Measurements from ENCODE around the gene IL16. TPM values are rescaled to one million over a fixed set of nuclear protein-coding genes. Genes with fewer than 3 reads are reported as not detected.

Gene IL16
- total RNA-seq = 10 to 100 TPM; 11.1 to 17.1 TPM

DNA sequence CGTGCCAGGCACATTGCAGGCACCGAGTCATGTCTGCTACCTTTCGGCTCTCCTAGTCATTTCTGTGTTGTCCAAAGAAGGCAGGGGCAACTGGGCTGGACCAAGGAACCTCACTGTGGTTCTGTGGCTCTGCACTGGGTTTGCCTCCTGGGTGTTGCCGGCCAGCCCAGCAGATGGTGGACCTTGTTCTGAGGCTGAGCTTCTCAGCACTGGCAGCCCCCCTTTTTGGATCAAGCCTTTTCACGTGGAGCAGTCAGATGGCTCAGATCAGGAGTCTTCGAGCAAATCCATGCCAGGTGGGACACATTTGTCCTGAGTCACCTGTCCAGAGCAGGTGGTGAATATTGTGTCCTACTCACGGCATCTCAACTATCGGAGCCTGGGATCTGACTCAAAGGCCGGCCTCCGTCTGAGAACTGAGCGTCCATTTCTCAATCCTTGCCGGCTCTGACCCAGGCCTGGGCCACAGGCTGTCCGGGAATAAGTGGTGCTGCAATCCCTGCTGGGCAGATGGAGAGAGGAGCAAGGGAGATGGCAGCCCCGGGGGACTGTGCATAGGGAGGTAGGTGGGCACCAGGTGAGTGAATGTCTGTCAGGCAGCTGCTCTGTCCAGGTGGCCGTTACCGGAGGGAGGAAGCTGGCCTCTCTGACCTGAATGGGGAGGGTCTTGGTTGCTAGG lies at the start of gene IL16:
Gene IL16 (plus strand): TSS at position 304 of the 679 bp plus-strand sequence. CDS start 28,521 bp downstream, outside the sequence.
- no peak within 1 kb of the TSS for H3K27ac ChIP-seq
- no peaks in the 10 kb centered on the region for H3K9me3 ChIP-seq
- no peak for ATAC-seq (ENCODE audit: insufficient number of reproducible peaks, low FRiP score, low read depth)
- no peak for DNase-seq (ENCODE audit: low spot score)
- H3K4me1 ChIP-seq (ENCODE audit: control insufficient read depth in 1 of 2, low read depth in 2 of 2) = no peaks in the 10 kb centered on the region
- H3K36me3 ChIP-seq = no peaks in the 10 kb centered on the region
- no peaks in the 10 kb centered on the region for H3K27me3 ChIP-seq (replicated peaks; ENCODE audit: insufficient read depth)
- H3K4me3 ChIP-seq = no peak within 1 kb of the TSS
- TF ChIP-seq, protein P1, sequence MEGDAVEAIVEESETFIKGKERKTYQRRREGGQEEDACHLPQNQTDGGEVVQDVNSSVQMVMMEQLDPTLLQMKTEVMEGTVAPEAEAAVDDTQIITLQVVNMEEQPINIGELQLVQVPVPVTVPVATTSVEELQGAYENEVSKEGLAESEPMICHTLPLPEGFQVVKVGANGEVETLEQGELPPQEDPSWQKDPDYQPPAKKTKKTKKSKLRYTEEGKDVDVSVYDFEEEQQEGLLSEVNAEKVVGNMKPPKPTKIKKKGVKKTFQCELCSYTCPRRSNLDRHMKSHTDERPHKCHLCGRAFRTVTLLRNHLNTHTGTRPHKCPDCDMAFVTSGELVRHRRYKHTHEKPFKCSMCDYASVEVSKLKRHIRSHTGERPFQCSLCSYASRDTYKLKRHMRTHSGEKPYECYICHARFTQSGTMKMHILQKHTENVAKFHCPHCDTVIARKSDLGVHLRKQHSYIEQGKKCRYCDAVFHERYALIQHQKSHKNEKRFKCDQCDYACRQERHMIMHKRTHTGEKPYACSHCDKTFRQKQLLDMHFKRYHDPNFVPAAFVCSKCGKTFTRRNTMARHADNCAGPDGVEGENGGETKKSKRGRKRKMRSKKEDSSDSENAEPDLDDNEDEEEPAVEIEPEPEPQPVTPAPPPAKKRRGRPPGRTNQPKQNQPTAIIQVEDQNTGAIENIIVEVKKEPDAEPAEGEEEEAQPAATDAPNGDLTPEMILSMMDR (IDR thresholded peaks at IDR 0.05) = no peak

DNA sequence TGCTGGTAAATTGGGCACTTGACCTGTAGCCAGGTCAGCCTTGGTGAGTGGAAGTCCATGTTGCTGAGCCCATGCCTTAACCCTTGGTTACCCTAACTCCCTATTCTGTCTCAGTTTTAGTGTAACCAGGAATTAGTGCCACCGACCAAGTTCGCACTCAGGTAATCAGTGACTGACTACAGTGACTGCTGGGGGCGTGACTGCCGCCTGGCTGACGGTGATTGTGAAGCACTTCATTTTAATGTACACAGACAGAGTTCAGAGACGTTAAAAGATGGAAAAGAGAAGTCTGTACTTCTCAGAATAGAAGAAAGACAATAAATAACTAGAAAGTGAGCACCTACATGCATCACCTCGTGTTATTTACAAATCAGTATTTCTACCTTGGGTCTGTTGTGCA lies 45.3 kb upstream of the IL16 start:
- H3K9me3 ChIP-seq = no peaks in the 10 kb centered on the region
- H3K27me3 ChIP-seq (replicated peaks; ENCODE audit: insufficient read depth) = no peaks in the 10 kb centered on the region
- TF ChIP-seq, protein P1 (IDR thresholded peaks at IDR 0.05) = no peak
- DNase-seq (ENCODE audit: low spot score) (no peak), ATAC-seq (ENCODE audit: insufficient number of reproducible peaks, low FRiP score, low read depth) (no peak)
- H3K27ac ChIP-seq = no peak overlapping the region
- H3K4me1 ChIP-seq (ENCODE audit: control insufficient read depth in 1 of 2, low read depth in 2 of 2) = no peaks in the 10 kb centered on the region
- H3K36me3 ChIP-seq = no peaks in the 10 kb centered on the region
- H3K4me3 ChIP-seq = no peak overlapping the region

DNA sequence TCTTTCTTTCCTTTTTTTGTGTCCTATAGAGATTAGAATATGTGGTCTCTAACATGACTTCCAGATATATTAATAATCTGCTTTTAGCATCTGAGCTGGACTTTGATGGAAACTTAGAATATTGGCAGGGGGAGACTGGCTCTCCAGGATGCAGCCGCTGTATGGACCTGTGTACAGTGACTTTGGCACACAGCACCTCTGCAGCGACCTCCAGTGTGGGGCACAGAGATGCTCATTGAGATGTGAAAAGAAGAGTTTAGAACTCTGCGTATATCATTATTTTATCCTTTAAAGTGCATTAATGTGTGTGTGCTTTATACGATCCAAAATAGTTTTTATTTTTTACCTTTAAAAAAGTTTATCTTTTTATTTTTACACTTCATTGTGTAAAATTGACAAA lies 44.3 kb upstream of the IL16 start:
- H3K27me3 ChIP-seq (replicated peaks; ENCODE audit: insufficient read depth) = no peaks in the 10 kb centered on the region
- no peaks in the 10 kb centered on the region for H3K9me3 ChIP-seq
- no peak overlapping the region for H3K4me3 ChIP-seq
- H3K4me1 ChIP-seq (ENCODE audit: control insufficient read depth in 1 of 2, low read depth in 2 of 2) = no peaks in the 10 kb centered on the region
- no peak for ATAC-seq (ENCODE audit: insufficient number of reproducible peaks, low FRiP score, low read depth)
- TF ChIP-seq, protein P1 (IDR thresholded peaks at IDR 0.05) = no peak
- no peak for DNase-seq (ENCODE audit: low spot score)
- no peak overlapping the region for H3K27ac ChIP-seq
- H3K36me3 ChIP-seq = no peaks in the 10 kb centered on the region

DNA sequence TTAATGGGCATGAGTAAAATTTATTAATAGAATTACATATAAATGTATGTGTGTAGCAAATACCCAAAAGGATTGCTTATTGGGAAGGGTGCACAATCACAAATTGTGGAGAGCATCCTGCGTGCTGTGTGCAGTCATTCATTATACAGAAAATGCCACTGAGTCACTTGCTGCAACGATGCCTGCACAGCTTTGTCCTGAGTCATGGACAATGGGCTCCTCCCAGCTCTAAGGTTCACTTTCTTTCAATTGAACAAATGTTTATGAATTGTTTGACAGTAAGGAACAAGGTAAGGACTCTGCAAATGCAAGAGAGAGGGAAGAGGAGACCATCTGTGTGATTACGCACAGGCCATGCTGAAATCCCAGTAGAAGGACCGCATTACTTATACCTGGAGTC lies 43.9 kb upstream of the IL16 start:
- no peaks in the 10 kb centered on the region for H3K27me3 ChIP-seq (replicated peaks; ENCODE audit: insufficient read depth)
- TF ChIP-seq, protein P1 (IDR thresholded peaks at IDR 0.05) = no peak
- no peaks in the 10 kb centered on the region for H3K36me3 ChIP-seq
- DNase-seq (ENCODE audit: low spot score) (no peak), ATAC-seq (ENCODE audit: insufficient number of reproducible peaks, low FRiP score, low read depth) (no peak)
- H3K9me3 ChIP-seq = no peaks in the 10 kb centered on the region
- H3K4me1 ChIP-seq (ENCODE audit: control insufficient read depth in 1 of 2, low read depth in 2 of 2) = no peaks in the 10 kb centered on the region
- no peak overlapping the region for H3K4me3 ChIP-seq
- no peak overlapping the region for H3K27ac ChIP-seq

DNA sequence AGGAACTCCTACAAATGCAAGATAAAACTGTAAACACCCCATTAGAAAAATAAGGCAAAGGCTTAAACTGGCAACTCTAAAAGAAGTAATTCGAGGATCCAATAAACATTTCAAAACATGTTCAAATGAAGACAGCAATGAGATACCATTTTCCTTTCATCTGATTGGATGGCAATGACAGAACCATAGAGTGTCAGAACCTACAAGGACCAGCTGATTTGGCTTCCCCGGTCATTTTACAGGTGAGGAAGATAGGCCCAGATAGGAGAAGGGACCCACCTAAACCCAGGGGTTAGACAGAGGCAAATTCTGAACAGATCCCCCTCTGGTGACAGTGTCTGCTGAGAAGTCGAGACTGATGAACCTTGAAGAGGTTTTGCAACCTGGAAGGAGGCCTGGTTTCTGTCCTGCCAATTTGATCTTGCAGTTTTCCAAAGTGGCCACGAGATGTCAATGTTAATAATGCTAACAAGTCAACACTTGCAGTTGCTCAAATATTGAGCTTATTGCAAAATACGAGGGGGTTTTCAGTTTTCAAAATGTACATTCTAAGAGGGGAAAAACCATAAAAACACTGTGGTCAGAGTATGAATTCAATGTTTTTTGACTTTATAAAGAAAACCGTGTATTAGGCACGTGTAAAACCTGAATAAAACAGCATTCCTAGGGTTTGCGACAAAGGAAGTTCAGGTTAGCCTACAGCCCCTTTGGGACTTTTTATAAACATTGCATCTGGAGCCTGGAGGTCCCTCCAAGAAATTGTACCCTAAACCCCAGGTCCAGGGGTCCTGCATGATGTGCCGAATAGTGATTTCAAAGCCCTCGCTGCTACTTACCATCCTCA lies 41.1 kb upstream of the IL16 start:
- ATAC-seq (ENCODE audit: insufficient number of reproducible peaks, low FRiP score, low read depth) = no peak
- no peaks in the 10 kb centered on the region for H3K36me3 ChIP-seq
- TF ChIP-seq, protein P1 (IDR thresholded peaks at IDR 0.05) = peak; percentile 48
- H3K4me1 ChIP-seq (ENCODE audit: control insufficient read depth in 1 of 2, low read depth in 2 of 2) = no peaks in the 10 kb centered on the region
- H3K27me3 ChIP-seq (replicated peaks; ENCODE audit: insufficient read depth) = no peaks in the 10 kb centered on the region
- no peaks in the 10 kb centered on the region for H3K9me3 ChIP-seq
- no peak overlapping the region for H3K27ac ChIP-seq
- no peak for DNase-seq (ENCODE audit: low spot score)
- H3K4me3 ChIP-seq = no peak overlapping the region
